SW480 (cell line): Measurements from ENCODE around the gene ADAMTS9.
A peak's percentile ranks its signal among the peaks of the same experiment; 100 is the strongest.

Source experiments
- DNase-seq: peaks from one replicate; pipeline ENCODE4 v3.0.0-alpha.2; 2016; ENCODE audit warnings: low spot score

Gene ADAMTS9

DNA sequence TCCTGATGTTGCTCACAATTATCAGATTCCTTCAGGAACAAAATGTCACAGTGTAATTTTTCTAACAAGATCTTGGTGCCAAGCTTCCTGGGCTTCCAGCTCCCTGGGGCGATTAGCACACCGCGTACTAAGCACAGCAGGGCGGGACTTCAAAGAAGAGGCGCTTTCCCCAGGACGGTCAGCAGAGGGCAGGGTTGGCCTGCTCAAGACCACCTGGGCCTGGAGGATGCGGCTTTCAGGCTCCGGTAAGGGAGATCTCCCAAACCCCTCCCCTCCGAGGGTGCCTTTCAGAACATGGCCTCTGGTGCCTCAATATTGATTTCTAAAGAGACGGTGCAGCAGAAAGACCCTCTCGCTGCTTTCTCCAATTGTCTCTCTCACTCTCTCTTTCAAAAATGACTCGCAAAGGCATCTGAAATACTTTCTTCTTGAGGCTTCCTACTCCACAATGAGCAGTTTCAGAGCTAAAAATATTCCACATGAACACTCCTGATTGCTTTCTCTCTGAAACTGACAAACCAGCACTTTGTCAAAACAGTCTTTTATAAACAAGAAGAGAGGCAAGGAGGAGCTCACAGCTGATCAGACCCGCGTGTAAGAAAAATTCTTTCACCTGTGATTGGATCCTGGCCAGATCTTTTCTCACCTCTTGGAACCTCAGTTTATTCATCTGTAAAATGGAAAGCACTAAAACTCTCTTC lies 154.0 kb downstream of the ADAMTS9 start:
- peak; percentile 86 for DNase-seq

DNA sequence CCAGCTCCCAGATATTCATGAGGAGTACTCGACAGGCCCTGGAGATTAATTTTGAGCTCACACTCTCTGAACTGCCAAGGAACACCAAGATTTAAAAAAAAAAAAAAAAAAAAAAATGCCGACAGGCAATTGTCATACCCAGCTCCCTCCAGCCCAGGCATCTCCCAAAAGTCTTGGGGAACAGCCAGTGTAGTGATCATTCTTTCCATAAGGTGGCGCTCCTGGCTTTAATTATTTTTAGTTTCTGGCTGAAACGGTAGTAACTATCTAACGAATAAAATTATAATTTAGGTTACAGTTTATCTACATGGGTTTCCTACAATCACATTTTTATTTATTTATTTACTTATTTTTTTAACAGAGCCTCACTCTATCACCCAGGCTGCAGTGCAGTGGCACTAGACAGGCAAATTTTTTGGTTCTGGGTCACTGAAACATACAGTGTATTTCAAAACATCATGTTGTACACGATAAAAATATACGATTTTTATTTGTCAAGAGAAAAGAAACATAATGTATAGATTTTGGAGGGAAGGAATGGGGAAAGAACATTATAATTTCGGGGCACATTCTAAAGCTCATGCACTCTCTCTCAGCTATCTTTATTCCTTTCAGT lies 157.3 kb downstream of the ADAMTS9 start:
- DNase-seq = peak; percentile 47

DNA sequence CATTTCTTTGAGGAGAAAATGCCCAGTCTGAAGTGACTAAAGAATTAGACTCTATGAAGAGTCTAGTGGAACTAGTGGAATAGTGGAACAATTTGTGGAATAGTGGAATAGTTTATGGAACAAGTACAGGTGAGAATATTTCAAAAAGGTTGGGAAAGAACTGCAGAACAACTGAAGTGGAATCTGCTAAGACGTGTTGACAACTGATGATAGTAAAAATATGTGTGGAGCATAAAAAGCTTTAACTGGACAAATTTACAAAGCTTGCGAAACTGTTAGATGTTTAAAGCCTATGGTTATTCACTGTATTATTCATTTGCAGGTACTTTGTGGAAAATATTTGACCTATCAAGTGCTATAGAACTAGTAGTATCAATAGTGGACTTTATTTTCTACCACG lies 164.5 kb downstream of the ADAMTS9 start:
- no peak for DNase-seq

DNA sequence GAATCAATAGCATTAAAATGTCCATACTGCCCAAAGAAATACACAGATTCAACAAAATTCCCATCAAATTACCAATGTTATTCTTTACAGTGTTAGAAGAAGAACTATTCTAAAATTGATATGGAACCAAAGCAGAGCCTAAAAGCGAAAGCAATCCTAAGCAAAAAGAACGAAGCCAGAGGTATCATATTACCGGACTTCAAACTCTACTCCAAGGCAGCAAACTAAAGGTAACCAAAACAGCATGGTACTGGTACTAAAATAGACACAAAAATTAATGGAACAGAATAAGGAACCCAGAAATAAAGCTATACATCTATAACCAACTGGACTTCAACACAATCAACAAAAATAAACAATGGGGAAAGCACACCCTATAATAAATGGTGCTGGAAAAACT lies 167.5 kb downstream of the ADAMTS9 start:
- DNase-seq = peak; percentile 10

DNA sequence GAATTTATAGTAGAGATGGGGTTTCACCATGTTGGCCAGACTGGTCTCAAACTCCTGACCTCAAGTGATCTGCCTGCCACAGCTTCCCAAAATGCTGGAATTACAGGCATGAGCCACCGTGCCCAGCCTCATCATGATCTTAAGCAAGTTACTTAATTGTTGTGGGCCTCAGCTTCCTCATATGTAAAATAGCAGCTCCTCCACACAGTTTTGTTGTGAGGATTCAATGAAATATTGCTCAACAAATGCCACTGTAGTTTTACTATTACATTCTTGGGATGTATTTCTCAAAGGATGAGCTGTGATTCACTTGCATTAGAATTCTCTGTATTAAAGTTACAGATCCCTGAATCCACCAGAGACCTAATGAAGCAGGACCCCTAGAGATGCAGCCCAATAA lies 168.8 kb downstream of the ADAMTS9 start:
- no peak for DNase-seq

DNA sequence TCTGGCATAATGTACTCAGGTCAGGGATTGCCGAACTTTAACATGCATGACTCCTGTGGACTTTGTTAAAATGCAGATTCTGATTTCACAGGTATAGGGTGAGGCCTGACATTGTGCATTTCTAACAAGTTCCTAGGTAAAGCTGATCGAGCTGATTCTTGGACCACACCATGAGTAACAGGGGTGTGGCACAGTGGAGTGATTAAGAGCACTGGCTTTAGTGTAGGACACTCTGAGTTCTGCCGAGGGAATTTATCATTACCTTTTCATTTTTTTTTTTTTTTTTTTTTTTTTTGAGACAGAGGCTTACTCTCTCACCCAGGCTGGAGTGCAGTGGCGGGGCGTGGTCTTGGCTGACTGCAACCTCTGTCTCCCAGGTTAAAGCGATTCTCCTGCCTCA lies 169.3 kb downstream of the ADAMTS9 start:
- DNase-seq = no peak

DNA sequence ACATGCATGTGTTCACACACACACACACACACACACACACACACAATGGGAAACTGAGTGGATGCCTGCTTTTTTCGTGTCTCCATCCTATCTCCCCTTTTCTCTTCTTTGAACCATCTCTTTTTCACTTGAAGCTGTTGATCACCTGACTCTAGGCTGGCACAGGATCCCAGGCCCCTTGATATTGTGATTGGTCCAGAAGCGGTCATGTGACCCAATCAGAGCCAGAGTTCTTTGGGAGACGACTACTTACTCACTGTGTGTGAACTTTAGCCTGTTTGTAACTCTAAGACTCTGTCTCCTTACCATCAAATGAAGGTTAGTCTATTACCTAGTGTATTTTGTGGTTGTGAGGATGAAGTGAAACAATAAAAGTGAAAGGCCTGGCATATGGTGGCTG lies 172.9 kb downstream of the ADAMTS9 start:
- no peak for DNase-seq

DNA sequence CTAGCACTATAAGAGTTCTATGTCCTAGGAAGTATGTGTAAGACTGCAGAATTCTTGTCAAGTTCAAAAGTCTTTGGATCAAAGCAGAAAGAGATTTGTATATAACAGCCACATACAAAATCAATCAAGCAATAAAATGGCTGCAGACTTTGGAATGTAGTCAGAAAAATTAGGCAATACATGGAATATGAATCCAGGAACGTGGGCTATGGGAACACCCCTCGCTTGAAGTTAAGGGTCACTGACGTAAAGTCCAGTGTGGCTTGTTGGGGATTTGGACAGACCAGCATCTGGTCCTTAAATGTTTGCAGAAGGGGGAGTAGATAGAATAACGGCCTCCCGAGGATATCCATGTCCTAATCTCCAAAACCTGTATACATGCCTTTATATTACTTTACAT lies 178.6 kb downstream of the ADAMTS9 start:
- no peak for DNase-seq

DNA sequence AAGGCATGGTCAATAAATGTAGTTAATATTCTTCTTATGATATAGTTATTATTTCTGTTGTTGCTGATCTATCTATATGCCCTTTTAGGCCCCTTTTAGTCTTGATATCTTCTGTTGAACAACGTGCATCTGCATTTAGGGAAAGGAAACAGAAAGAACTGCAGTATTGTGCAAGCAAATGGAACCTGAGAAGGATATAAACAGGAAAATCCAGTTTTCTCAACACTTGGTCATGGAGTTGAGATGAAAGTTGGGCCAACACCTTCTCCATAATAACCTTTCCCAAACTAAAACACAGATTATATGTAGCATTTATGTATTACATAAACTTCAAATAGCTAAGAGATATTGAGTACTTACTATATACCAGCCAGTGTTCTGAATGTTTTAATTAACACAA lies 179.7 kb downstream of the ADAMTS9 start:
- DNase-seq = no peak

DNA sequence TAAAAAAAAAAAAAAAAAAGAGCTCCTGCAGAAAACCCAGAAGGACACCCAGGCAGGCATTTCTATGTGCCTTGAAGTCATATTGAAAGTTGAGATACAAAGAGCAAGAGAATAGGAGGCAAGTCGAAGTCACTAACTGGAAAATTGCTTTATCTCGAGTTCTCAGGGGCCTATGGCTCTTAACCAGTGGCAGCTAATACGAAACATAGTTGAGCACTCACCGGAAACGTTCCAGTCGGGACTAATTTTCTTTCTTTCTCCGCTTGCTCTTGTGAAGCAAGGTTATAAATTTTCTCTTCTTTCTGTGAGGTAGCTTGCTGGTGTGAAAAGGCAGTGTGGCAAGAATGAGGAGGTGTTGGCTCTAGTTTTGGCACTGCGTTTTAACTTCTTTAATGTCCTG lies 181.5 kb downstream of the ADAMTS9 start:
- DNase-seq = no peak

DNA sequence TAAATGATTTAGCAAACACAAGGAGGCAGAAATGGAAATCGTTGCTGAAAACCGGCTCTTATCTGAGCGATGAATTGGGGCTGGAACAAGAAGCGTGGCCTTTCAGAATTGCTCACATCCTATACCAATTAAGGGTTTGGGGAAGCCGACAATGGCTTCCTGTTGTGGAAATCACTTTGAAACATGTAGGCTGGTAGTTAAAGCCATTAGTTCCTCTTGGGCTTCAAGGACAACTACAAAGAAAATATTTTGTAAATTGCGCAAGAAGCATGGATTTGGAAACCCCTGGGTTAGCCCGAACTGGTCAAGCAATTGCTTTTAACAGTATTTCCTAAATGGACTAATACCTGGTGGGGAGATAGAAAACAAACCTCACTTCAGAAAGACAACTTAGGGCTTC lies 182.4 kb downstream of the ADAMTS9 start:
- no peak for DNase-seq

DNA sequence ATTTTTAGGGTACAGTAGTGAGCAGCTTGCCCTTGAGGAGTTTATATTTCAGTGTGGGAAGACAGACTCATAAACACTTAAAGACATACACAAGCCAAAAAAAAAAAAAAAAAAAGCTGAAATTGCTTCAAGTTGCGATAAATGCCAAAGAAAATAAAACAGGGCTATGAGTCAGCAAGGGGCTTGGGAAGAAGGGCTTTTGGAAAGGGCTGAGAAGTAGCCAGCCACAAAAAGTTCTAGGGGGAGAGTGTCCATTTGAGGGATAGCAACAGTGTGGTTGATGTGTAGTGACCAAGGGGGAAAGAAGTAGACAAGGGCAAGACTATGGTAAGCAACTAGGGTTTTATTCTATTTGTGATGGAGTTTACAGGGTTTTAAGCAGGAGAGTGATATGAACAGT lies 185.5 kb downstream of the ADAMTS9 start:
- no peak for DNase-seq

DNA sequence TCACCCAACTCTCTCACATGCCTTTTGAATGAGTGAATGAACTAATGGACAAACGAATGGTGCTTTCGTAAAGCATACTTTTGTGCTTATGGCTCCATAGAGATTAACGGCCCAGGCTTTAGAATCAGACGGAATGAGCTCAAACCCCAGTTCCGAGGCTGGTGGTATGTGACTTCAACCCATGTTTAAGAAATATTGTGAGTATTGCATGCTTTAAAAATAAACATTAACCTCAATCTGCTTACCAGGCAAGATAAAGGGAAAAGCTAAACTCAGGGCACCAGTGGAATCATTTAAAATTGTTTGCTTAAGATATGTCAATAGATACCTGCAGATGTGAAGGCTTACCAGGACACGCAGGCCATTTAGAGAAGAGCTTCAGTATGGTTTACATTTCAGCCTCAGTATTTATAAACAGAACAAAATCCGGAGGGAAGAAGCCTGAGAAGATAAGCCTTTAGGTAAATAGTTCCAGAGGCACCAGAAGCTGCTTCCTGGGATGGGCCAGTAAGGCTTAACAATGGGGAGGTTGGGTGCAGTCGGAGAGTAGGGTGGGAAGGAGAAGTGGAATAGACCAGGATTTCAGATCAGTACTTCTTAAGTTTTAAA lies 186.4 kb downstream of the ADAMTS9 start:
- DNase-seq = no peak

DNA sequence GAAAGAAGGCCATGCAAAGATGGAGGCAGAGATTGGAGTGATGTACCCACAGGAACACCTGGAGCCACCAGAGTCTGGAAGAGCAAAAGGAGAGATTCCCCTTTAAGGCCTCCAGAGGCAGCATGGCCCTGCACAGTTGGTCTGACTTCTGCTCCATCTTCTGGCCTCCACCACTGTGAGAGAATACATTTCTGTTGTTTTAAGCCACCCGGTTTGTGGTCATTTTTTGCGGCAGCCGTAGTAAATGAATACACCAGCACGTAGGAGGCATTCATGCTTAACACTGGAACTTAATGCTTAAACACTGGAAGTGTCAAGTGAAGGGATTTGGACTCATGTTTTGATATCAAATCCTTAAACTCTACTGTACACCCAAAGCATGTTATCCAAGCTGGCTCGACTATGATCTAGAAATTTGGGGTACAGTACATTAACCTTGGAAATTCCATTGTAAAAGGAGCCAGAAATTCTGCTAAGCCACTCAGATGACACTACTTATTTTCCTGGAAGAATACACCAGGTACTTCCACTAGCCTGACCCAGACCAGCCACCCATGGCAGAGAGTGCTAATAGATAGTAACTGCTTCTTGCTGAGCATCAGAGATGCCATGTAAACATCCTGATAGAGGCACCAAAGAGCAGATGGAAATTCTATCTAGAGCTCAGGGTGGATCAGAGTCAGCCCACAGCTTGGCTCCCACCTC lies 190.9 kb downstream of the ADAMTS9 start:
- no peak for DNase-seq

DNA sequence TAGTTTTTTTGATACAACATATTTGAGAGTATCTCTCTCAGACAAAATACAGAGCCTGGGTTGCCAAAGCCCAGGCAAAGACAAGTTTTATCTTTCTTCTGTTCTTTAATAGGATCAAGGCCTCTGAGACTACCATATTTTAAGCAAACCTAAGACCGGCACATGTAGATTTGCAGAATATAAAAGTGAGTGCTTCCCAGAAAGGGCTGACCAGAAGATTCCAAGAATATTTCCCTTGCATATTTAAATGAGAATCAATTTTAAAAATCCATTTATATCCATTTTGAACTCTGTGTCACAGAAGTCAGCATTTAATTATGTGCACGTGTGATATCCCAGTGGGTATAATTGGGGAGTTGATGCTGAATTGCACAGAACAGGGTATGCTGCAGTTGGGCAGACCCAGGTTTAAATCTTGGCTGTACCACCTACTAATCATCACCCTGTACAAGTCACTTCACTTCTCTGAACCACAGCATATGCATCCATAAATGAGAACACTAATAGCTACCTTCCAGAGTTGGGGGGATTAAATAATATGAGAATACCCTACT lies 191.9 kb downstream of the ADAMTS9 start:
- no peak for DNase-seq

DNA sequence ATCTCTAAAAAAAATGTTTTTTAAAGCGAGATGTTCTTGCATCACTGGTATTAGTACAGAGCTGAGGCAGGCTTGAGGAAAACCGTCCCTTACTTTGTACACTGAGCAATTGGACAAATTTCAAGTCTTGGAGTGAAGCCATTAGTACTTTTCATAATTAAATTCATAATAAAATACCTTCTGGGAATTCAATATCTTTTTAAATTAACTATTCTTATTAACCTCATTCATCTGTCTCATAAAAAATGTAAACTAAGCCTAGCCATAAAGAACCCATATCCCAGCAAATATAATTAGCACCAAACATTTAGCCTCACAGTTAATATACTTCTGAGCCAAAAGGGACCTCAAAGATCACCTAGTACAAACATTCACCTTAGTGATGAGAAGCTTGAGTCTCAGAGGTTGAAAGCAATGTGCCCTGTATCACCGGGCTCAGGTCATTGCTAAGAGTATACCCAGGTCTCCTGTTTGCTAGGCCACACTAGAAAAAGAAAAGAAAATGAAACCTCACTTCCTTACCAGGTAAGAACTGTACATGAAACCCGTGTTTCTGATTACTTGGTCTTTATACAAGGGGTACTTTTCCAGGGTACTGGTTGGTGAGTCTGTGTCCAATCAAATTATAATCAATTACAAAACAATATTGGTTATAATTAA lies 192.5 kb downstream of the ADAMTS9 start:
- DNase-seq = no peak

DNA sequence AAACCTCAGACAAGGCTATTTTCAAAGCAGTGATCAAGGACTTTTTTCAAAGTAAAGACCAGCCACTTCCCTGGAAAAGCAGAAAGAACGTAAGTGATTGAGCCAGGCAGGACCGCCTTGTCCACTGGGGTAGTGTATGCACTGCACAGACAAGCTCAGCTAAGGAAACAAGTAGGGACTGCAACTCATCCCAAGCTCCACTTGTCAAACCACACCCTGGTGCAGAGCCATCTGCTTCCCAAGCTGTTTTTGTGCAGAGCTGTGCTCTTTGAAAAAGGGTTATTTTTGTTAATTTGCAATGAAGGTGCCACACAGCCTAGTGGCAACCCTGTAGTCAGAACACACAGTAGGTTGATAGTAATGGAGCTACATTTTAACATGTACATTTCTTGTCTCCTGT lies 193.3 kb downstream of the ADAMTS9 start:
- DNase-seq = no peak

DNA sequence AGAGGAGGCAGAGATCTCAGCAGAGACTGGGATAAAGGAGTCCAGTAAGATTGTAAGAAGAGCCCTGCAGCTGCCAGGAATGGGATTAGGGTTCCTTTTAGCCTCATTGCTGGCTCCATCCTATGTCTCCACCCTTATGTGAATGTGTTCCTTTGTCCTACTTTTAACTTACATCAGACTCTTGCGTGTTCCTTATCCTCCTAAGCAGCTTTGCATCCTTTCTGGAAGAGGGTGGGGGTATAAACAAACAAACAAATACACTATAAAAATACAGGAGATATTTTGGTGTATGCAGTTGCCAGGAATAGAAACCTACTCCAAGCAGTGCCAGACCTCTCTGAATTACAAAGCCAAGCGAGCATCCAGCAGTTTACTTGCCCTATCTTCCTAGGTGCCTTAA lies 194.7 kb downstream of the ADAMTS9 start:
- DNase-seq = no peak

DNA sequence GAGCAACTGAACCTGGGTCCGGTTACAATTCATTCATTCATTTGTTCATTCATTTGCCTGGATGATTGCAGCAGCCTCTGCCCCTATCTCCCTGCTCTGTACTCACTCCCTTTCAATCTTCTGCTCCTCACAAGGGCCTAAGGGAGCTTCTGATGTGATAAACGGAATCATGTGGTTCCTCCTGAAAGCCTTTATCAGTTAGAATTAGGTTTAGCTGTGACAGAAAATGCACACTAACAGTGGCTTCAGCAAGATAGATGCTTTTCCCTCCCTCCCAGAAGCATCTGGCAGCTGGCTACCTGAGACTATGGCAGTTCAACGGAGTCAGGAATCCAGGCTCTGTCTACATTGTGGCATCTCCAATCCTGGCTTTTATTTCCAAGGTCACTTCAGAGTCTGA lies 196.0 kb downstream of the ADAMTS9 start:
- no peak for DNase-seq

DNA sequence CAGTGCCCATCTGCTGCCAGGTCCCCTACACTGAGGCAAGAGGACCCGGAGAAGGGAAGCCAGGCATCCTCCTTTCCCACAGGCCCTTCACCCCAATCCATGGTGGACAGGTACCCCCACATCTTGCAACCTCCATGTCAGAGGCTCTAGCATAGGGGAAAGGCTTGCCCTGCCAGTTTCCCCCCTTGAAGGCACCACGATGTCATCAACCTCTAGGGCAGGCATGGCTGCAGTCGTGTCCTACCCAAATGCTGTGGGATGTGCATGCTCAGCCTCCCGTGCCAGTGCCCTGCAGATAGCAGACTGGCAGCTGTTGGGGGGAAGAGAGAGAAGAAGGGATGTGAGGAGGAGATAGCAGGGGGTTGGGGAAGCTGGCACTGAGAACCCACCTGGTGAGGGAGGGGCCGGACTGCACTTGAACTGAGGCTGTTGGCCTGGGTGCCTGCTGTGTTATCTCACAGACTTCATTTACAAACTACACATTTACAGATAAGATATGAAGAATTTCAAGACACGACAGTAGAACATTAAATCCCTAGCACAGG lies 197.5 kb downstream of the ADAMTS9 start:
- DNase-seq = no peak

DNA sequence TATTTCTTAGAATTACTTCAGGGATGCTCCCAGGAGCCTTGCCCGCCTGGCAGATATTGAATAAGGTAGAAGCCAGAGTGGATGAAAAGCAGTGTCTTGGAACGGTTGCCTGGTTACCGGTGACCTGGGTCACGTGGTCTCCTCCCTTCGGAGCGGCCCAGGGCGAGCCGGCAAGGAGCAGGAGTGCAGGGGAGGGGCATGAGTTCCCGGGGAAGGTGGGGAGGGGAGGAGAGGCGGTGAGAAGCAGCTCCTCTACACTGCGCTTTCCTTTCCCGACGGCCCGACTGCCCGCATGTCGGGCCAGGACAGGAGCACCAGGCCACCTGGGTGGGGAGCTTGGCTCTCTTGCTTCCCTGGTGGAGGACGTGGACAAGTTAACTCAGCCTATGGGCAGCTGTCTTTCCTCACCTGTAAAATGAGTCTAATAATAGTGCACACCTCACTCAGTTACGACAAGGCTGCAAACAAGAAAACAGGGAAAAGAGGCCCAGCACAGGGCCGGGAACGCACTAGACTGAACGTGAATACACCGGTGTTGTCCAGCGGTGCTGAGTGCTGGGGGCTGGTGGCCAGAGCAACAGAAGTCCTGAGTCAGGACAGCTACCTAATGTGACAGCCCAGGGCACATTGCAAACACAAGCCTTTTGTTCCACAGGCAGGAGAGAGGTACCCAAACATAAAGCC lies 198.3 kb downstream of the ADAMTS9 start:
- DNase-seq = no peak
